HG03565 (cell line): ENCODE data around the gene FBLN7.
"Not testable (repeated sequence)": the region's sequence is repeated elsewhere in the genome, so short reads cannot be mapped to it uniquely, and the experiment has no call there.

Experiments
- ATAC-seq: cut with Tn5 transposase; IDR thresholded peaks from one replicate; pipeline ENCODE4 v1.9.1; 2021; ENCODE audit warnings: mild to moderate bottlenecking, moderate library complexity; ENCODE audit not compliant: unreplicated experiment

FBLN7 gene

GRCh38 chr2:112182581-112183034, 44.4 kb downstream of the FBLN7 start:
- no peak for ATAC-seq

DNA sequence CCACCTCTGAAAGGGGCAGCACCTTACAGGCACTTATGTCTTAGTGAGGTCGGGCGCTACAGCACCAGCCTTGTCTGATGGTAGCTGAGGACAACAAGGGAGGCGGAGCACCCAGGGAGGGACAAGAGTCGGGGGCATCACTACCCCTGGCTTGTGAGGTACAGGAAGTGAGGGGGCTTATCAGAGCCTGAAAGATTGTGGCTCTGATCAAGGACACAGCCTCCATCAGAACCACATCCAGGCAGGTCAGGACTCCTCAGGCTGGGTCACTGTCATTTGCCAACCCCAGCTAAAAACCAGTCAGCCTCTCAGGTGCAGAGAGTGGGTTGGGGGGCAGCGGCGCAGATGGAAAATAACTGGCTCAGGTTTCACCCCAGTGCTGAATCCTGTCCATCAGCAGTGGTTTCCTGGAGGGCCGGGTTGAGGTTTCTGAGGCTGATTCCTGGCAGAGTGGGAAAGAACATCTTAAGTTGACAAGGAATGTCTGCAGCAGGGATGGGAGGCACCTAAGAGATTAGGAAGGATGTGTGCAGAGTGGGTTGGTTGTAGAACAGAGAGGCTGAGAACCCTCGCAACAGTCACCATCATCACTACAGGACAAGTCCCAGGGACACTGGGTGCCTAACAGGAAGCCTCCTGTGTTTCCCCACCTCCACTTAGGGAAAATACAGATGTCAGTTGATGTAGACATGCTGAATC, 45.3 kb downstream of the FBLN7 start:
- ATAC-seq, result no peak

DNA sequence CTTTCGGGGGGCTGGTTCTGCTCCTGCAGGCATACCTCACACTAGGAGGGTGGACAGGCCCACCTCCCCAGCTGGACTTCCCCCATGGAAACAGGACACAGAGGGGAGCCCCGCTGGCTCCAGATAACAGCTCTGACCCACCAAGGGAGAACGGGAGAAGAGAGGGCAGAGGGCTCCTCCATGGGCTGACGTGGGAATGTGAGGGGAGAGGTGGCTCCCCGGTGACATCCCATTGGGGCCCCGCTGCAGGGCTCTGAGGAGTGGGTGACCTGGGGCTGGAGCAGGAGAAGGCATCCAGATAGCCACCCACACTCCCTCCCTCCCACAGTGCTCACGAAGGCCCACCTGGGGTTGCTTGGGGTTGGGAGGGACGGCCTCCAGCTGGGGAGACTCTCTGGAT, 45.9 kb downstream of the FBLN7 start:
- no peak for ATAC-seq

DNA sequence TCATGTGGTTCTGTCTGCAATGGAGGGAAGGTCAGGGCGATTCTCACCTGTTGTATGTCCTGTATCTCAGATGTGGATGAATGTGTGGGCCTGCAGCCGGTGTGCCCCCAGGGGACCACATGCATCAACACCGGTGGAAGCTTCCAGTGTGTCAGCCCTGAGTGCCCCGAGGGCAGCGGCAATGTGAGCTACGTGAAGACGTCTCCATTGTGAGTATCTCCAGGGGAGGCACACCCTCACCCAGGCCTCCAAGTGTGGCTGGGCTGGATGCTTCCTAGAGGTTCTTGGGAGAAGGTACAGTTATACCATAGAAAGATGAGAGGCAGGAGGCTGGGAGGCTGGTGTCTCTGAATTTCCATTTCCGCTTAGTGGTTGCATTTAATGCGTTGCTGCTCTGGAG, 46.9 kb downstream of the FBLN7 start:
- ATAC-seq, result no peak

DNA sequence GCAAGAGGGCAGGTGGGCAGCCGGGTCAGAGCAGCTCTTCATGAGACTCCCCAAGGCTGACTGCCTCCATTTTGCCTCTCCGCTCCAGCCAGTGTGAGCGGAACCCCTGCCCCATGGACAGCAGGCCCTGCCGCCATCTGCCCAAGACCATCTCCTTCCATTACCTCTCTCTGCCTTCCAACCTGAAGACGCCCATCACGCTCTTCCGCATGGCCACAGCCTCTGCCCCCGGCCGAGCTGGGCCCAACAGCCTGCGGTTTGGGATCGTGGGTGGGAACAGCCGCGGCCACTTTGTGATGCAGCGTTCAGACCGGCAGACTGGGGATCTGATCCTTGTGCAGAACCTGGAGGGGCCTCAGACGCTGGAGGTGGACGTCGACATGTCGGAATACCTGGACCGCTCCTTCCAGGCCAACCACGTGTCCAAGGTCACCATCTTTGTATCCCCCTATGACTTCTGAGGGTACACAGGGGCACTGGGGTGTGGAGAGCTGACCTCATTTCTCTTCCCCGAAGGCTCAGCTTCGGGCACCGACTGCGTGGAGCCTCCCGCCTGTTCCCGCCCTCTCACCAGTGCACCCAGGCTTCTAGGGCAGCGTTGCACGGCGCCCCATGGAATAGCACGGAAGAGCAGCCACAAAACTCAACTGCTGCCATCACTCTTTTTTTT, 49.0 kb downstream of the FBLN7 start:
- no peak for ATAC-seq

DNA sequence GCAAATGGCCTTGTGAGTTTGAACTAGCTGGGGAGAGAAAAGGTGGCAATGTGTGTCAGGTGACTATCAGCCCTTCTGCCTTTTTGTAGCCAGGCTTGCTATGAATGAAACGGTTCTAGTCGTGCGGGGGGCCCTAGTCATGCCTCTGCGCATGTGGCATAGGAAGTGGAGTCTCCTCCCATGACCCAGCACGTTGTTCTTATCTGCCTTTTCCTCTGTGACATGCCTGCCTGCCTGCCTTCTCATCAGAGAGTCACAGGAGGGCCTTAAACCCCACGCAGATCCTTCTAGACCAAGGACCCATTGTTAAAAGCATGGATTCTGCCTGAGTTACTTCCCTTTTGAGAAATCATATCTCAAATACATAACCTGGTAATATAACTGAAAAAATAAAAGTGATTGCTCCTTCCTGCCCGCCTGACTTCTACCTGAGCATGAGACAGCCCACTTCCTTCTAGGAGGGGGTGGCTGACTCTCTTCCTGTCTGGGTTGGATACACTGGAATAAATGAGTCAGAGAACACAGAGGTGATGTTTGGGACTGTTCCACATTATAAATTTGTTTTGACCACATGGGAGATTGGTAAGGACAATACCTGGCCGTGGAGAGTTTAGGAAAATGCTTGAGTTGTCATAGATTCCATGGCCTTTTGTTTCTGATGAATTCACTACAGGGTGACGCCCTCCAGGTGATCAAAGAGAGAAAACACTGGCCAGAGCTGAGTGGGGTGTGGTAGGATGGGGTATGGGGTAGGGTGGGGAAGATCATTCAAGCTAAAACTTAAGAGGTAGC, 49.8 kb downstream of the FBLN7 start:
- ATAC-seq, result no peak

GRCh38 chr2:112189001-112189556, 50.9 kb downstream of the FBLN7 start:
- no peak for ATAC-seq

GRCh38 chr2:112194028-112194427, 55.8 kb downstream of the FBLN7 start:
- ATAC-seq, result no peak

- no peak for ATAC-seq
Measured at GRCh38 chr2:112194482-112194881, 56.3 kb downstream of the FBLN7 start.

- no peak for ATAC-seq
Measured at GRCh38 chr2:112195167-112195766, 57.1 kb downstream of the FBLN7 start.

- ATAC-seq, result no peak
Measured at GRCh38 chr2:112195950-112196349, 57.8 kb downstream of the FBLN7 start.

GRCh38 chr2:112197868-112198267, 59.7 kb downstream of the FBLN7 start:
- no peak for ATAC-seq

GRCh38 chr2:112198780-112199179, 60.6 kb downstream of the FBLN7 start:
- ATAC-seq, result no peak

DNA sequence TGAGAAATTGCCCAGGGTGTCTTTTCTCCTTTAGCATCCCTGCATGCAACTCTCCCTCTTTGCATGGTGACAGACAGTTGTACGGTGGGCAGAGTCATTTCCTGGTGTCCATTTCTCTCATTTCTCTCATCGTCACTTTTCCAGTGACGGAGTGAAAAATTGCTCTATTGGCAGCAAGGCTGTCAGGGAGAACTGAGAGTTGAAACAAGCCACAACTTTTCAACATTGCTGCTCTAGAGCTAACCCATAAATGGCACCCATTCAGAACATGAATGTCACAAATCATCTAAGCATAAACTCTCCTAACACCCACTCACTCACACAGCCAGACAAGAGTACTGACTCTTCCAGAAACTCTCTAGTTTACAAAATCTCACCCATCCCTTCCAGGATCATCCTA, 61.0 kb downstream of the FBLN7 start:
- no peak for ATAC-seq

DNA sequence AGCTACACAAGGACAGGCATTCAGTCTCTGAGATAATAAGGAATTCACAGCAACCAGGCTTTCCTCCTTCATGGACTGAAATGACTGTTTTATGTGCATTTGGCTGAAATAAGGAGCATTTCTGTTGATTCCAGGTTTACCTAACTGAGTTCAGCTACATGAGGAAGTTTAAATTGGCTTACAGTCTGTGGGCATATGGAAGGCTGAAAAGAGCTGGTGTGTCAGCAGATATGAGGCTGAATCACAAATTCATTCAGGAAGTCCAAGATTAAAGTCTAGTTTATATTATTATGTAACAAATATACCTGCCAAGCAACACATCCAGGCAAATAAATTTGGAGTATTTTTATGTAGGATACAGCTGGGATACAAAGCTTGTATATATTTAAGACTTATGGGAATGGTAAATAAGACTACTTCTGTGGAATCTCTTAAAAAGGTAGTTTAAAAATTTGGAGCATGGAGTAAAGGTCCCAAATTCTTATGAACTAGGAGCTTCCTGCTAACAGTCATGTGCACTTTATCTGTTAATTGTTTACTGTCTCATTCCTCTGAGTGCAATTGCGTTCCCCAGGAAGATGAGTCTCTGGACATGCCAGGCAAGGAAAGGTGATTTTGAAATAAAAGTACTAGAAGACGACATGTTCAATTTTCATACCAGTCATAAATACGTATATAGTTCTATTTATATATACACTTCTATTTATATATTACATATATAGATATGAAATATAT, 63.7 kb downstream of the FBLN7 start:
- ATAC-seq, result no peak

DNA sequence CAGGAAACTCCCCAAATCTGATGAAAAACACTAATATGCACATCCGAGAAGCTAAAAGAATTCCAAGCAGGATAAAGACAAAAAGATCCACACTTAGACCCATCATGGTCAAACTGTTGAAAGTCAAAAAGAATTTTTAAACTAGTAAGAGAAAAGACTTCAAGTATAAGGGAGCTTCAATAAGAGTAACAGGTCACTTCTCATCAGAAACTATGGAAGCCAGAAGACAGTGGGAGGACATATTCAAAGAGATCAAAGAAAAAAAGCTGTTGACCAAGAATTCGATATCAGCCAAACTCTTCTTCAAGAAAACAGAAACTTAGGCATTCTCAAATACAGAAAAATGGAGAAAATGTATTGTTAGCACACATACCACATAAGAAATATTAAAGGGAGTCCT, 66.2 kb downstream of the FBLN7 start:
- ATAC-seq, result no peak

DNA sequence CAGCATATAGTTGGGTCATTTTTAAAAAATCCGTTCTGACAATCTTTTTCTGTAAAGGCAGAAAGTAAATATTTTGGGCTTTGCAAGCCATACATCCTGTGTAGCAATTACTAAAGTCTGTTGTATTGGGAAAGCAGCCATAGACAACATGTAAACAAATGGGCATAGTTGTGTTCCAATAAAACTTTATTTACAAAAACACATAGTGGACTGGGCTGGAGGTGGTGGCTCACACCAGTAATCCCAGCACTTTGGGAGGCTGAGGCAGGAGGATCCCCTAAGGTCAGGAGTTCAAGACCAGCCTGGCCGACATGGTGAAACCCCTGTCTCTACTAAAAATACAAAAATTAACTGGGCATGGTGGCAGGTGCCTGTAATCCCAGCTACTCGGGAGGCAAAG, 69.7 kb downstream of the FBLN7 start:
- ATAC-seq, result not testable (repeated sequence)

DNA sequence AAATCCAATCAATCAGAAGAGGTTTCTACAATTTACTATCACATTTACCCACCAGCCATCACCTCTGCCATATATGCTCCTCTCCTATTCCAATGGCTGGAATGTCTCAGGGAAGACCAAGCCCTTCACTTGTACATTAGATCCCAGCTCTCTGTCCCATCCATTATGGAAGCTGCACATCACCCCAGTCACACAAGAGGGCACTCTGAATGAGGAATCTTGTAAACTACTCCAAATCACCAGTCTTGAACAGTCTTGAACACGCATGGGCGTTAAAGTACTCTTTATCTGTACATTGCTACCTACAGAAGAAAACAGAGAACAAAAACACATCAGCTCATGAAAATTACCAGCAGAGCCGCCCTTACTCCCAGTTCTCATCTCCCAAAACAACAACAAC, 78.0 kb downstream of the FBLN7 start:
- ATAC-seq, result no peak

DNA sequence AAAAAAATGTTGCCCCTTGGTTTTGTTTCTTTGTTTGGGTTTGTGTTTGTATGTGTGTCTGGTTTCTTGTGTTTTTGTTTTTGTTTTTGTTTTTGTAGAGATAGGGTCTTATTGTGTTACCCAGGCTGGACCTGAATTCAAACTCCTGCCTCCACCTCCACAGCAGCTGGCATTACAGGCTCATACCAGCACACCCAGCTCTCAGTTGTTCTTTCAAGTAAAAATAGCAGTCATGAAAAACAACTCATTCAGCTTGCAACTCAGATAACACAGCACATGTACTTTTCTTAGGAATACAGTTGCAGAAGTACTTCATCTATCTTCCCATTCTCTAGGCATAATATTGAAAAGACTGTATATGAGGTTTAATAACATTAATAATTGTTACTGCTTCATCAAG, 79.7 kb downstream of the FBLN7 start:
- ATAC-seq, result no peak

- no peak for ATAC-seq
Measured at GRCh38 chr2:112220186-112220585, 82.0 kb downstream of the FBLN7 start.
